Neuronal stem cell (in vitro differentiated cells): ENCODE data around the gene CLTC.

ENCODE experiments used
- DNase-seq: peaks from one replicate; pipeline ENCODE4 v3.0.0-alpha.2; 2013; ENCODE audit warnings: low spot score
- H2AFZ ChIP-seq: one replicate; pipeline ENCODE4 v1.6.1; 2013; ENCODE audit warnings: mild to moderate bottlenecking, low read length, inconsistent platforms
- H2AK5ac ChIP-seq: 2 replicates; pipeline ENCODE4 v1.6.1; 2013; ENCODE audit warnings: low read depth, mild to moderate bottlenecking, inconsistent platforms, low read length, moderate library complexity, mixed read lengths
- H2BK120ac ChIP-seq: 2 replicates; pipeline ENCODE4 v1.6.1; 2013; ENCODE audit warnings: low read depth, mild to moderate bottlenecking, inconsistent platforms, low read length, moderate library complexity, mixed read lengths
- H2BK12ac ChIP-seq: one replicate; pipeline ENCODE4 v1.6.1; 2013; ENCODE audit warnings: low read length, inconsistent platforms
- H2BK15ac ChIP-seq: 2 replicates; pipeline ENCODE4 v1.6.1; 2013; ENCODE audit warnings: mild to moderate bottlenecking, low read length, inconsistent platforms, mixed read lengths
- H2BK5ac ChIP-seq: one replicate; pipeline ENCODE4 v1.6.1; 2013; ENCODE audit warnings: inconsistent platforms, mild to moderate bottlenecking, low read length, moderate library complexity
- H3K14ac ChIP-seq: one replicate; pipeline ENCODE4 v1.6.1; 2013; ENCODE audit warnings: low read length, inconsistent platforms
- H3K18ac ChIP-seq: 2 replicates; pipeline ENCODE4 v1.6.1; 2013; ENCODE audit warnings: low read length, inconsistent platforms
- H3K23ac ChIP-seq: 2 replicates; pipeline ENCODE4 v1.6.1; 2013; ENCODE audit warnings: low read depth, mild to moderate bottlenecking, mixed read lengths, low read length, inconsistent platforms; ENCODE audit not compliant: poor library complexity
- H3K27ac ChIP-seq: replicated peaks from 3 replicates; pipeline ENCODE4 v1.5.1; 2013; ENCODE audit warnings: low read length, inconsistent platforms
- H3K27me3 ChIP-seq, 3 experiments: 2 replicates each; pipeline ENCODE4 v1.6.1; 2013; ENCODE audit warnings: low read length in 3 of 3, mild to moderate bottlenecking in 2 of 3, inconsistent platforms in 1 of 3, low read depth in 1 of 3, mixed read lengths in 1 of 3, moderate library complexity in 1 of 3; ENCODE audit not compliant: control insufficient read depth in 3 of 3, insufficient read depth in 3 of 3
- H3K36me3 ChIP-seq, 2 donors: replicated peaks in 1 of 2; 2 replicates each; pipeline ENCODE4 v1.6.1; 2013; ENCODE audit warnings: low read length in 2 of 2; ENCODE audit not compliant: control insufficient read depth in 2 of 2, insufficient read depth in 2 of 2
- H3K4ac ChIP-seq: 2 replicates; pipeline ENCODE4 v1.6.1; 2013; ENCODE audit warnings: inconsistent platforms, mild to moderate bottlenecking, low read length, moderate library complexity
- H3K4me1 ChIP-seq, 2 donors: 1 replicate in 1 of 2; 2 replicates in 1 of 2; pipeline ENCODE4 v1.6.1; 2013; ENCODE audit warnings: low read length in 2 of 2, low read depth in 1 of 2; ENCODE audit not compliant: control insufficient read depth in 2 of 2, insufficient read depth in 1 of 2
- H3K4me2 ChIP-seq: one replicate; pipeline ENCODE4 v1.6.1; 2013; ENCODE audit warnings: mild to moderate bottlenecking, low read length, inconsistent platforms; ENCODE audit not compliant: insufficient read depth, poor library complexity, severe bottlenecking
- H3K4me3 ChIP-seq, 2 donors: 2 replicates each; pipeline ENCODE4 v1.5.1; 2013; ENCODE audit warnings: low read length in 2 of 2, mild to moderate bottlenecking in 2 of 2, inconsistent platforms in 1 of 2, moderate library complexity in 1 of 2
- H3K79me1 ChIP-seq: one replicate; pipeline ENCODE4 v1.6.1; 2013; ENCODE audit warnings: low read depth, mild to moderate bottlenecking, inconsistent platforms, low read length, moderate library complexity
- H3K9ac ChIP-seq: one replicate; pipeline ENCODE4 v1.6.1; 2013; ENCODE audit warnings: mild to moderate bottlenecking, low read depth, low read length, inconsistent platforms; ENCODE audit not compliant: poor library complexity
- H3K9me3 ChIP-seq, 2 donors: replicated peaks in 1 of 2; 2 replicates each; pipeline versions ENCODE3 to v1.6.1; 2013; ENCODE audit warnings: low read length in 2 of 2, mild to moderate bottlenecking in 2 of 2, inconsistent platforms in 1 of 2, low read depth in 1 of 2, mixed read lengths in 1 of 2, moderate library complexity in 1 of 2; ENCODE audit not compliant: control insufficient read depth in 2 of 2, insufficient read depth in 1 of 2
- H4K8ac ChIP-seq: one replicate; pipeline ENCODE4 v1.6.1; 2013; ENCODE audit warnings: low read depth, mild to moderate bottlenecking, inconsistent platforms, low read length, moderate library complexity
- H4K91ac ChIP-seq: one replicate; pipeline ENCODE4 v1.6.1; 2013; ENCODE audit warnings: low read length, low read depth, mild to moderate bottlenecking, inconsistent platforms; ENCODE audit not compliant: poor library complexity
- WGBS, 2 donors: extraction: QIAGEN DNeasy Blood & Tissue Kit; methylation state at CpG; one replicate each; pipeline ENCODE4 v1.1.7; 2013; ENCODE audit warnings: missing lambda C conversion rate in 2 of 2, mixed read lengths in 1 of 2; ENCODE audit not compliant: insufficient read length in 2 of 2, insufficient replicate concordance in 1 of 2; ENCODE audit errors: extremely low coverage in 2 of 2; 5-methylcytosine and 5-hydroxymethylcytosine counted together

CLTC gene

GRCh38 chr17:59723041-59723440, 103.3 kb downstream of the CLTC start:
- Histone ChIP-seq H3K27ac (no peak overlapping the region), H3K9me3 (no peaks in the 10 kb centered on the region), H3K4ac (no peak overlapping the region), H3K79me1 (no peaks in the 10 kb centered on the region), H3K4me1 (no peaks in the 10 kb centered on the region), H2AK5ac (no peak overlapping the region), H3K27me3 (no peaks in the 10 kb centered on the region), H4K91ac (no peak overlapping the region), H3K4me2 (no peak overlapping the region), H3K9ac (no peak overlapping the region), H2BK12ac (no peak overlapping the region), H3K18ac (no peak overlapping the region), H3K23ac (no peak overlapping the region), H2BK15ac (no peak overlapping the region), H2BK5ac (no peak overlapping the region), H3K14ac (no peak overlapping the region), H4K8ac (no peak overlapping the region), H3K4me3 (no peak overlapping the region), H2BK120ac (no peak overlapping the region), H2AFZ (no peak overlapping the region), H3K36me3 (no peaks in the 10 kb centered on the region)
- no CpG with 5 or more reads among the region's 1 CpG for WGBS, 2 donors
- no peak for DNase-seq

GRCh38 chr17:59723607-59724006, 103.9 kb downstream of the CLTC start:
- H4K91ac ChIP-seq = no peak overlapping the region
- H2AK5ac ChIP-seq = no peak overlapping the region
- no peak overlapping the region for H3K14ac ChIP-seq
- H2BK5ac ChIP-seq = no peak overlapping the region
- H3K79me1 ChIP-seq = no peaks in the 10 kb centered on the region
- no peak overlapping the region for H3K9ac ChIP-seq
- H3K4me1 ChIP-seq = no peaks in the 10 kb centered on the region
- no peak overlapping the region for H3K4ac ChIP-seq
- no peak overlapping the region for H4K8ac ChIP-seq
- no peaks in the 10 kb centered on the region for H3K27me3 ChIP-seq
- H2BK120ac ChIP-seq = no peak overlapping the region
- H2BK15ac ChIP-seq = no peak overlapping the region
- no peak overlapping the region for H3K18ac ChIP-seq
- no peak for DNase-seq
- H2AFZ ChIP-seq = no peak overlapping the region
- no peaks in the 10 kb centered on the region for H3K36me3 ChIP-seq
- H3K27ac ChIP-seq = no peak overlapping the region
- no peak overlapping the region for H2BK12ac ChIP-seq
- no CpG with 5 or more reads among the region's 1 CpG for WGBS, 2 donors
- no peaks in the 10 kb centered on the region for H3K9me3 ChIP-seq
- no peak overlapping the region for H3K4me2 ChIP-seq
- no peak overlapping the region for H3K23ac ChIP-seq
- H3K4me3 ChIP-seq = no peak overlapping the region

GRCh38 chr17:59725691-59726090, 106.0 kb downstream of the CLTC start:
- Histone ChIP-seq H3K23ac (no peak overlapping the region), H2BK15ac (no peak overlapping the region), H3K27ac (no peak overlapping the region), H2BK5ac (no peak overlapping the region), H3K9ac (no peak overlapping the region), H3K18ac (no peak overlapping the region), H3K14ac (no peak overlapping the region), H2BK12ac (no peak overlapping the region), H3K36me3 (no peaks in the 10 kb centered on the region), H3K4me3 (no peak overlapping the region), H3K4me1 (no peaks in the 10 kb centered on the region), H2AK5ac (no peak overlapping the region), H2BK120ac (no peak overlapping the region), H4K91ac (no peak overlapping the region), H4K8ac (no peak overlapping the region), H3K4ac (no peak overlapping the region), H3K79me1 (no peaks in the 10 kb centered on the region), H3K4me2 (no peak overlapping the region), H3K27me3 (no peaks in the 10 kb centered on the region), H2AFZ (no peak overlapping the region), H3K9me3 (no peaks in the 10 kb centered on the region)
- DNase-seq = no peak
- WGBS, 2 donors = no CpG with 5 or more reads among the region's 2 CpGs

GRCh38 chr17:59727817-59728533, 108.3 kb downstream of the CLTC start:
- no peak overlapping the region for H2AFZ ChIP-seq

More at GRCh38 chr17:59727817-59728533, 108.3 kb downstream of the CLTC start:
- Histone ChIP-seq H3K4me2 (no peak overlapping the region), H3K14ac (no peak overlapping the region), H3K4me3 (no peak overlapping the region), H2BK12ac (no peak overlapping the region), H3K9ac (no peak overlapping the region), H3K18ac (no peak overlapping the region), H3K9me3 (no peaks in the 10 kb centered on the region), H3K27me3 (no peaks in the 10 kb centered on the region), H3K23ac (no peak overlapping the region), H2BK120ac (no peak overlapping the region), H3K79me1 (no peaks in the 10 kb centered on the region), H3K4me1 (no peaks in the 10 kb centered on the region), H4K91ac (no peak overlapping the region), H3K27ac (no peak overlapping the region), H4K8ac (no peak overlapping the region), H2AK5ac (no peak overlapping the region), H2BK5ac (no peak overlapping the region), H3K36me3 (peaks cover 0 to 2% of the 10 kb centered on the region in 2 donors), H3K4ac (no peak overlapping the region), H2BK15ac (no peak overlapping the region)
- no peak for DNase-seq
- no CpG with 5 or more reads among the region's 1 CpG for WGBS, 2 donors
